ENCODE data around the gene STK32C.
"Not testable (repeated sequence)": the region's sequence is repeated elsewhere in the genome, so short reads cannot be mapped to it uniquely, and the experiment has no call there.

Gene STK32C

DNA sequence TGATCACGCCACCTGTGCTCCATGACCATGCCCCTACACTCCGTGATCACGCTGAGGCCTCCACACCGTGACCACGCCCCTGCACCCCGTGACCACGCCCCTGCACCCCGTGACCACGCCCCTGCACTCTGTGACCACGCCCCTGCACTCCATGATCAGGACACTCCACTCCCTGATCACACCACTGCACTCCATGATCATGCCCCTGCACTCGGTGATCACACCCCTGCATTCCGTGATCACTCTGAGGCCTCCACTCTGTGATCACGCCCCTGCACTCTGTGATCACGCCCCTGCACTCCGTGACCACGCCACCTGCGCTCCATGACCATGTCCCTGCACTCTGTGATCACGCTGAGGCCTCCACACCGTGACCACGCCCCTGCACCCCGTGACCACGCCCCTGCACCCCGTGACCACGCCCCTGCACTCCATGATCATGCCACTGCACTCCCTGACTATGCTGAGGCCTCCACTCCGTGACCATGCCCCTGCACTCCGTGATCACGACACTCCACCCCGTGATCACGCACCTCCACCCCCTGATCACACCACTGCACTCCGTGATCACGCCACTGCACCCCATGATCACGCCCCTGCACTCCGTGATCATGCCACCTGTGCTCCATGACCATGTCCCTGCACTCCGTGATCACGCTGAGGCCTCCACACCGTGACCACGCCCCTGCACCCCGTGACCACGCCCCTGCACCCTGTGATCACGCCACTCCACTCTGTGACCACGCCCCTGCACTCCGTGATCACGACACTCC, 27.7 kb downstream of the STK32C start:
- DNase-seq: no peak

DNA sequence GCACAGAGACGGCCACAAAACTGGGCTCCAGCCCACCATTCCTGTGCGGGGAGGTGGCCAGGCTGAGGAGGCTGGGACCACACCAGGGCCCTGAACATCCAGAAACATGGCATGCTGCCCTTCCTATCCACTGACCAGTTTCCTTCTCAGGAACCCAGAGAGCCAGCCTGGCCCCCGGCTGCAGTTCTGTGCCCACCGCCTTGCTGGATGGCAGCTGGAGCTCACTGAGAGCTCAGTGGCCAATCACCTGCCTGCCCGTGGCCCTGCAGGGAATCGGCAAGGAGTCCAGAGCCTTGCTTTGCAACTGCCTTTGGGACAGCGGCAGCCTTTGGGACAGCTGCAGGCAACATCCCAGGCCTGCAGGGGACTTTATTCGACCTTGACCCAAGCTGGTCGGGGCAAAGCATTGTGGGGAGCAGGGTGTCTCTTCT, 30.4 kb downstream of the STK32C start:
- no peak for DNase-seq

DNA sequence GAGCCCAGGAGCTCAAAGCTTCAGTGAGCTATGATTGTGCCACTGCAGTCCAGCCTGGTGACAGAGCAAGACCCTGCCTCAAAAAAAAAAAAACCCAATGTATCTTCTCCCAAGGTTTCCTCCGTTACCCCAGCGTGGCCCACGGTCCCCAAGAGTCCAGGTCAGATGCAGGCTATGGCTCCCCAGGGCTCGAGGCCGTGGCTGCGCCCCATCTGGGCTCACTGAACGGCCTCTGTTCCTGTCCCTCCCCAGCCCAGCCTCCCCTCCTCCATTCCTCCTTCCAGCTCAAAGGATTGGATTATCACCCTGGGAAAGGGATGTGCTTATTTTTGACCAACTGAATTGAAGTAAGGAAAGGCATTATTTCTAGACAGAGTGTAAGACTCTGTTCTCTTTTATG, 31.0 kb downstream of the STK32C start:
- DNase-seq: no peak

DNA sequence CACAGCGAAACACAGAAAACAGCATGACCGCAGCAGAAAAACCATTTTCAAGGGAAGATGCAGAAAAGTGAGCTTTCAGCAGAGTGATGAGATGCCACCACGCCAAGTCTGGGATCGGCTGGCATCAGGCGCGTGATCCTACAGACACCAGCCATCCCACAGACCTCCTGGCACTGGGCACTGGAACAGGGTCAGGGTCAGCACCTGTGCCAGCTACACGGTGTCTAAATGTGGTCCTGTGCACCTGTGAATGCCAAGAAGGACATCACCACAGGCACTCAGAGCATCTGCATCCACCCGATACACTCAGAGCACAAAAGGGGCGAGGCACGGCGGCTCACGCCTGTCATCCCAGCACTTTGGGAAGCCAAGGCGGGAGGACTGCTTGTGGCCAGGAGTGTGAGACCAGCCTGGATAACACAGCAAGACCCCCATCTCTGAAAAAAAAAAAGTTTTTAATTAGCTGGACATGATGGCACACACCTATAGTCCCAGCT, 31.5 kb downstream of the STK32C start:
- no peak for DNase-seq

DNA sequence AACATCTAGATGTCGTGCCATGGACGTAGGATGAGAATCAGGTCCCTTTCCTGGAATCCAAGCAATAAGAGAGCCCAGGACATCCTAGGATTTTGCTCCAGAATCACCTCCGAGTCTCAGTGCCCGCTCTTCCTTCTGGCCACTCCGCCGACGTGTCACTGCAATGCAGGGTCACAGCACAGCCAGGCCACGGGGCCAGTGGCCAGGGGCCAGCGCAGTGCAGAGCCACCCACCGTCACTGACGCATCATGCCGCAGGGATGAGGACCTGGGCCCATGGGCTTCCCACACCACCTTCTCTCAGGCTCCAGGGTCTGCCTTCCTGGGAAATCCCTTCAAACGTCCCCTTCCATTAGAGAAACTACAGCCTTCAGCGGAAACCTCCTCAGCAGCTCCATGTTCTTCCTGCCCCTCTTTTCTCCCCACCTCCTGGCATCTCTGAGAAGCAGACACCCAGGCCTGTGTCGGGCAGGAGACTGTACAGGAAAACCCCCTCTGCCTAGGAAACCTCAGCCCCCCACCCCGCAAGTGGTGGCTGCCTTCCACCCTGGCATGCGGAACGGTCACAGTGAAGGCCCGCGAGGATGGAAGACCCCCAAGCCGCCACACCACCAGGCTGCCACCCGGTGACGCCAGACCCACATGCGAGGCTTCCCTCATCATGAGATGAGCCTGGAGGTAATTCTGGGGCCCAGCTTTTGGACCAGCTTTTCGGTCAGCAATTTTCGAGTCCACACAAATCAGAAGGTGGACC, 32.1 kb downstream of the STK32C start:
- DNase-seq: no peak

DNA sequence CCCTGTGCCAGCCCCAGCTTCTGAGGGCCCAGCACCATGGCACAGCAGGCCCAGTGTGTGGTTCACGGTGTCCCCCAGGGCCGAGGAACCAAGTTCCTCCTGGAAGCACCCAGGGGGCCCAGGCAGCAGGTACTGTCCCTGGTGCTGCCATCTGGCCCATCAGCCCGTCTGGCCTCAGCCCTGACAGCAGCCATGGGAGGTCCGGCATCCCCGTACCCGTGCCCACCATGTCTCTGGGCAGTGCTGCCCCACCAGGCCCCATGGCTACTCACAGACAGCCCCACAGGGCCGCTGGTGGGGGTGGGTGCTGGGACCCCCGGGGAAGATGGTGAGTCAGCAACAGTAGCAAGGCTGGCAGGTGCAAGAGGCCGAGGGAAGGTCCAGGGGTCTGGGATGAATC, 32.8 kb downstream of the STK32C start:
- no peak for DNase-seq

DNA sequence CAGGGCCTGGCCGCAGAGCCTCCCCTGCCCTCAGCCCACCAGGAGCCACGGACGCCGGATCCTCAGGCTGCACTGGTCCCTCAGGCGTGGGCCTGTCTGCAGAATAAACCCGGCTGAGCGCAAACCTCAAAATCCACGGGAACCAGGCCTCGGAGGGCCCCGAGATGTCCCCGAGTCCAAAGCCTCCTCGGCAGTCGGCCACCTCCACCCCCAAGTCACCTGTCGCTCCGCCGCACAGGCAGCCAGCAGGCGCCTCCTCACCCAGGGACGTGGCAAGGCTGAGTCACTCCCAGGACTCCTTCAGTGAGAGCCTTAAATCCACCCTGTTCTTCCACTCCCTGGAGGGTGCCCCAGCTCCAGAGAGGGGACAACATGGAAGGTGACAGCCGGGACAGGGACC, 33.2 kb downstream of the STK32C start:
- no peak for DNase-seq

DNA sequence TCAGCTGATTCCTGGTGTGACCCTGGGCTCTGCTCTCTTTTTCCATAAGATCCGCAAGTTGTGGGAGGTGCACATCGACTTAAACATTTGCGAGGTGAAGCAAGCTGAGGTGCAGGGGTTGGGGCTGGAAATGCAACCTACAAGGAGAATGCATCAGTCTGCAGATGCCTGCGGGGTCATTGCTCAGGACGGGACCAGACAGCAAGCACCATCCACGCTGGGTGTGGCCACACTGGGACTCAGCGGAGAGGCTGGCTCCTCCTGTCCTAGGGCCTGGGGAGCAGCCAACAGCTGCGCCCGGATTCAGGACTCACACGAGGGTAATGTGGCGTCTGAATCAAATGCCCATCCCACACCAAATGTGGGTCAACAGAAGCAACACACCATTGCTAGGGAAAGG, 33.8 kb downstream of the STK32C start:
- DNase-seq: no peak

DNA sequence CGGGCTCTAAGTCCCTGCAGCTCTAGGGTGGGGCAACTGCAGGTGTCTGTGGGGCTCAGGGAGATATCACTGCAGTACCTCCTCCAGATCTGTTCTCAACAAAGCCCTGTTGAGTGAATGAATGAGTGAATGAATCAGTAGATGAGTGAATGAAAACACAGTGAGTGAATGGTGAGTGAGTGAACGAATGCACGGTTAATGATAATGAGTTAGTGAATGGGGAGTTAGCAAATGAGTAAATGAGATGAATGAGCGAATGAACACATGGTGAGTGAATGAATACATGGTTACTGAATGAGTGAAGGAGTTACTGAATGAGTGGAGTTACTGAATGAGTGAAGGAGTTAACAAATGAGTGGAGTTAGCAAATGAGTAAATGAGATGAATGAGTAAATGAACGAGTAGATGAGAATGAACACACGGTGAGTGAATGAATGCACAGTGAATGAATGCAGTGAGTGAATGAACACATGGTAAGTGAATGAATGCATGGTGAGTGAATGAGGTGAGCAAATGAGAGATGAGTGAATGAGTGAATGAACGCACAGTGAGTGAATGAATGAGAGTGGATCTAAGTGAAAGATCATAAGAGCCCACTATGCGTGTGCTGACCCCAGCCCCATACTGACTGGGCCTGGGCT, 34.3 kb downstream of the STK32C start:
- DNase-seq: no peak

DNA sequence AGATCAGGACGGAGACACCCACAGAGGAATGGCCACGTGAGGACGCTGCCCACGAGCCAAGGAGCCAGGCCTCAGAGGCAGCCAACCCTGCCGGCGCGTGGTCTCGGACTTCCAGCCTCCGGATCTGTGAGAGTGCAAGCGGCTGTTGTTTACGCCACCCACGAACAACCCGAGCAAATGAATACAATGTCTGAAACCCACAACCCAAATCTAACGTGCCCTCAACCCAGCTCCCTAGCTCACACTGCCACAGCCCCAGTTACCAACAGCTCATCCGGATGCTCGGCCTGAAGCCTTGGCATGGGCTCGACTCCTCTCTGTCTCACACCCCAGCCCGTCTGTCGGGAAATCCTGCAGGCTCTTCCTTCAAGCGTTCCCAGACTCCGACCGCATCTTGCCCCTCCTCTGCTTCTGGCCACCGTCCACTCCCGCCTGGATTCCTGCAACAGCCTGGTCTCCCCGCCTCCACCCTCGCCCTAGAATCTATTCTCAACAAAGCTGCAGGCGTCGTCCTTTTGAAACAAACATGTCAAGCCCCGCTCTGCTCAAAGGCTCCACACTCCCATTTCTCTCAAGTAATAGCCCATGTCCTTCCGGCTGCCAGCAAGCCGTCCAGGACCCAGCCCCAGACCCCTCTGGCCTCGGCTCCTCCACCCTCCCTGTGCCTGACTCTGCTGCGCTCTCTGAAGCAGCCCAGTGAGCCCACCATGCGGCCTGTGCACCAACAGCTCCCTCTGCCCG, 35.3 kb downstream of the STK32C start:
- no peak for DNase-seq

DNA sequence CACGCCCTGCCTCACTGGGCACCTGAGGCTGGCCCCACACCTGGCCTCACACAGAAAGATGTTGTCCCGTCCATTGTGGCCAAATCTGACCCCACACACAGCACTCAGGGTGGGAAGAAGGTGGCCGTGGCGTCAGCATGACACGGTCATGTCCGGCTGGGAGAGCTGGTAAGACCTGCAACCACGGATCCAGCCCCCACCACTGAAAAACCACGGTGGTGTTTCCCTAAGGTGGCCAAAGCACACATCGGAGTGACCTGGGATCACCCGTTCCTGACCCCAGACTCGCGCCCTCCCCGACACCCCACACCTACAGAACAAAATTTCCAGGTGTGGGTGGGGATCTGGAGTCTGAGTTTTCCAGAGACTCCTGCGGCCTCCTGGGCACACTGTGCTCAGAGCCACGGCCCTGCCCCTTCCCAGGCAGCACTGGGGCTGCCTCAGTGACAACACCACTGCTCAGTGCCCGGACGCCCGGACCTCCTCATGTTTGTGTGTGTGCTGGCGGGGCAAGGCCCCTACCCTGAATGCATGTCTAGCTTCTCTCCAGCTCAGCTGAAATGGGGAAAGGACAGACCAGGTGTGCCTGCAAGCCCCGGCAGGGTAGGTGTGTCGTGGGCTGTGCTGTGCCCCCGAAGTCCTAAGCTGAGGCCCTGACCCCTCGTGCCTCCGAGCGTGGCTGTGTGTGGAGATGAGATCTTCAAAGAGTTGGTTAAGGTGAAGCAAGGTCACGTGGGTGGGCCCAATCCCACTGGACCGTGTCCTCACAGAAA, 36.1 kb downstream of the STK32C start:
- DNase-seq: no peak

DNA sequence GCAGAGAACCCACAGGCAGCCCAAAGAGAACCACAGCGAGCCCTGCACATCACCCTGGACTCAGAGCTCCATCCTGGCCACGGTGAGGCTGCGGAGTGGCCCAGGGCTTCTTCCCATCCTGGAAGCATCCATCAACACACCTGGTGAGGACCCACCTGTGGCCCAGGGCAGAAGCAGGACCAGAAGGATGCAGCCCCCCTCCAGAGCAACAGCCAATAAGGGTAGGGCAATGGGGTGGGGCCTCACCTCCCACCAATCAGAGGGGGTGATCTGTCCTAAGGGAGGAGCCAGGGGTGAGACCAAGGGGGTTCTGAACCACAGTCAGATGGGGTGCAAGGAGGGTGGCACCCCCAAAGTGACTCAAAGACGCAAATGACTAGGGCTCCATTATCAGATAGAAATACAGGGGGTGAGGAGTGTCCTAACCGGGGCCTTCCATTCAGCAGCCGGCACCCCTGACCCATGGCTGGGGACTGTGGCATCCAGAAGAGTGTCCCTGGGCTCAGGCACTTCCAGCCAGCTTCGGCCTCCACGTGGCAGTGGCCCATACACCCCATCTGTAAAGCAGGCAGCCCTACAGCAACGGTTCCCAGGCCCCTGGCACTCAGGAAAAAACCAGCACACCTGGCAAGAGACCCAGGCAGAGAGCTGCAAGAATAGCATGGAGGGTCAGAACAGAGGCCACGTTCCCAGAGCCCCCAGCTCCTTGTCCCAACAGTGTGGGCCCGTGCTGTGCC, 36.9 kb downstream of the STK32C start:
- DNase-seq: no peak

DNA sequence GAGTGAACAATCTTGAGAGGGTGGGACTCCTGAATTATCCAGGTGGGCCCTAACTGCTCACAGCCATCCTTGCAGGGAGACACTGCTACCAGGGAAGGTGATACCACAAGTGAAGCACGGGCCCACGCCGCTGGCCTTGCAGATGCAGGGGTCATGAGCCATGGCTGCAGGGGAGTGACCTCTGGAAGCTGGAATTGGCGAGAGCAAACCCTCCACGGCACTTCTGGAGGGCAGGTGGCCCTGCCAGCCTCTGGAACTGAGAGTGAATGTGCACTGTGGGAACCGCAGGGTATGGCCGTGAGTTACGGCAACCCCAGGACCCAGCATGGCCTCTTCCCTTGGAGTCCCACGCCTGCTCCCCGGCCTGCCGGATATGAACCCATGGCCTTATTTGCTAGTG, 37.5 kb downstream of the STK32C start:
- no peak for DNase-seq

DNA sequence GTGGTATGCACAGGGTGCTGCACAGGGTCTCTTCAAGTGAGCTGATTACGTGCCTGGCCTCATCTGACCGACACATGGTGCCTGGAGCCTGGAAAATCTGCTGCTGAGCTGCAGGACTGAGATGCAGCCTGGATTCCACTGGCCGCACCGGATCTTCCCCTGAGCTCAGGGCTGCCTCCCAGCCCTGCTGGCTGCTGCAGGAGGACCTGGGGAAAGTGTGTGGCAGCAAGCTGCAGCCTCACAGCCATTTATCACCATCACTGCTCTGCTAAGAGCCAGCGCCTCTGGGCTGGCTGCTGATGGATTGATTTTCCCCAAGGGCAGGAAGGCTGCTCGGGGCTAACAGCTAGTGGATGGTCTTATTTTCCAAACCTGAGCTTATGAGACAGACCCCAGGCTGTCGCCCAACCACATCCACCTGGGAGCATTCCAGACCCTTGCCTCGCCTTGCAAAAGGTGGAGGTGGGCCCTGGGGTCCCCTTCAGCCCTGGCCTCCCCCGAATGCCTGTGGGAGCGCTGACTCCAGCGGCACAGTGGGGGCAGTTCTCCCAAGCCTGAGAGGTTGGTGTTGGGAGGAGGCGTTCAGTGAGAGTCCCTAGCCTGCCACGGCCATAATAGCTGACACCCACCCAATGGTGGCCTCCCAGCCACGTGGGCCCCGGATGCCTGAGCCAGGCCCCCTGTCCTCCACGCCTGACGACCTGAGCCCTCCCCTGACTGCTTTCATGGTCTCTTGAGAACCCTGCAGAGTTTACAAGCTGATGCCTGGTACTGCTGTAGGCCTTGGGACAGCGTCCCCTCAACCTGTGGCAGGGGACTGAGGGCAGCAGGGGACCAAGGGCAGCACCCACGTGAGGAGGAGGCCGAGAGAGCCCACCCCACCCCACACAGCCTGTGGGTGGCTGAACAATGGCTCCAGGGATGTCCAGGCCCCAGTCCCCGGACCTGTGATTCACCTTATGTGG, 38.2 kb downstream of the STK32C start:
- DNase-seq: no peak

DNA sequence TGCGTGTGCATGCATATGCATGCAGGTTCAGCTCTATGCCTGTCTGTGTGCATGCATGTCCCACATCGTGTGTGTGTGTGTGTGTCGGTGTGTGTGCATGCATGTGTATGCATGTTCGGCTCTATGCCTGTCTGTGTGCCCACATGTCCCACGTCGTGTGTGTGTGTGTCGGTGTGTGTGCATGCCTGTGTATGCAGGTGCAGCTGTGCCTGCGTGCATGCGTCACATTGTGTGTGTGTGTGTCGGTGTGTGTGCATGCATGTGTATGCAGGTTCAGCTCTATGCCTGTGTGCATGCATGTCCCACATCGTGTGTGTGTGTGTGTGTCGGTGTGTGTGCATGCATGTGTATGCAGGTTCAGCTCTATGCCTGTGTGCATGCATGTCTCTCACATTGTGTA, 39.8 kb downstream of the STK32C start:
- DNase-seq: not testable (repeated sequence)

DNA sequence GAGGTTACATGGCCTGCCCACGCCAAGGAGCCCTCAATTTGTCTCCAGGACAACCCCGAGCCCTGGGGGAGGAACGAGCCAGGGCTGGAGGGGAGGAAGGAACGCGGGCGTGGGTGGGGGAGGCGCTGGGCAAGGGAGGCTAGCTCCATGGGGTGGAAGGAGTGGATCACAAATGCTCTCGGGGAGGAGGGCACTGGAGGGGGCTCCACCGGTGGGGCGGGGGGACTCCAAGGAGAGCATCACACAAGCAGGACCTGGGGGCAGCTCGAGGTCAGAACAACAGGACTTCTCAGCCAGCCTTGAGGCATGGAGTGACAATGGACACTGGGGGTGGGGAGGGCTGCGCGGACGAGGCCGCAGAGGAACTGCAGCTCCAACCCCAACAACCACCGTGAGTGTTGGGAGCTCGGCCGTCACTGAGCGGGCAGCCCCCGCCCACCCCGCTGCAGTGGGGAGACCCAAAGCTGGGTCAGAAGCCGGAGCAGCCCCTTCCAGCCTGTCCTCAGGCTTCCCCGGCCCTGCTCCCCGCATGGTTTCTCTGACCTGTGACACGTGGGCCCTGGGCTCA, 41.1 kb downstream of the STK32C start:
- DNase-seq: no peak

DNA sequence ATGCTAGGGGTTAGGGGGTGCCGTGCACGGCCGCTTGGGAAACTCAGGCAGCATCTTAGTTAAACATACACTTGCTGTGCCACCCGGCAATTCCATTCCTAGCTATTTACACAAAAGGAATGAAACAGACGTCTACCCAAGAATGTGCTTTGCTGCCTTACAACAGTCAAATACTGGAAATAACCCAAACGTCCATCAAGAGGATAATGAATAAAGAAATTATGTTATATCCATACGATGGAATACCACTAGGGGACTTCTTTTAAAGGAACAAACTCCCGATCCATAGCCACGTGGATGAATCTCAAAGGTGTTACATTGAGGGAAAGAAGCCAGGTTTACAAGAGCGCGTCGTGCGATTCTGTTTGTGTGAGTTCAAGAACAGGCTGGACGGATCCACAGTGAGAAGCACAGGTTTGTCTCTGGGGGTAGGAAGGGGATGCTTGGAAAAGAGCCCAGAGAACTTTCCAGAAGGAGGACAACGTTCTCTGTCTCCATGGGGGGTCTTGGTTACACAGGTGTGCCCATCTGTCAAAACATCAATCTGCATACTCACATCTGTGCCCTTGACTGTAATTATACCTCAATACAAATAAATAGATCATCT, 41.8 kb downstream of the STK32C start:
- no peak for DNase-seq

DNA sequence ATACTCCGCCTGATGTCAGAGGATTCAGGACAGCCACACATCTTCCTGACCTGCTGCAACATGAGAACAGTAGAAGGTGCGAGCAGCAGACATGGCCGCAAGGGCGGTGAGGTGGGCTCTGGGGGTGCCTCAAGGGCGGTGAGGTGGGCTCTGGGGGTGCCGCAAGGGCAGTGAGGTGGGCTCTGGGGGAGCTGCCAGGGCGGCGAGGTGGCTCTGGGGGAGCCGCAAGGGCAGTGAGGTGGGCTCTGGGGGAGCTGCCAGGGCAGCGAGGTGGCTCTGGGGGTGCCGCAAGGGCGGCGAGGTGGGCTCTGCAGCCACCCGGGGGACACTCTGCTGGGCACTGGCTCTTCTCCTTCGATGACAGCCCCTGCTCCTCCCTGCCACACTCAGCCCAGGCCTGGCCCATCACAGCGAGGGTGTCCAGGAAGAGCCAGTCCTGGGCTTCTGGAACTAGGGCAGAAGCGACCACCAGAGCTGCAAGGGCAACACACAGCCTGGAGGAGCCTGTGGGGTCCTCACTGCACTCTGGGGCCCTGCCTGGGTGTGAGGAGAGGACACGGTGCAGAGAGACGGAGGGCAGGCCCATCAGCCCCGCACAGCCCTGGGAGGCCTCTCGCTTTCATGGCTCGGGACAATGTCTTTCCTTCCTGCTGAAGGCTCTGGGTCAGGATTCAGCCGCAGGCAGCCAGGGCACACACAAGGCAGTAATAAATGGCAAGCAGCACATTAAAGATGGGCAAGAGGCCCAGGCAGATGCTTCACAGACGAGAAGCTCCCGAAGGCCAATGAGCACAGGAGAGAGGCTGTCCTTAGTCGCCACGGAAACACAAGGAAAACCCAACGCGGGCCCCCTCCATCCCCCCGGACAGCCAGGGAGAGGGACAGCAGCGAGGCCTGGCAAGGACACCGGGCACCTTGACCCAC, 42.5 kb downstream of the STK32C start:
- DNase-seq: no peak

All from islet precursor cell (in vitro differentiated cells).